BE2C (cell line): Measurements from ENCODE around the gene DNAH14.

Experiments used
- DNase-seq: peaks from one replicate; pipeline ENCODE4 v3.0.0-alpha.2; 2020
- H3K27me3 ChIP-seq: fragments of 250-450 bp; sonication (Bioruptor Pico); 2 replicates; pipeline ENCODE4 v1.5.1; 2020; ENCODE audit warnings: mild to moderate bottlenecking
- H3K36me3 ChIP-seq: fragments of 250-450 bp; sonication (Bioruptor Pico); 2 replicates; pipeline ENCODE4 v1.5.1; 2020; ENCODE audit warnings: mild to moderate bottlenecking
- H3K4me1 ChIP-seq: fragments of 250-450 bp; sonication (Bioruptor Pico); 2 replicates; pipeline ENCODE4 v1.5.1; 2020
- H3K4me3 ChIP-seq: 2 replicates; pipeline ENCODE4 v1.5.1; 2011; ENCODE audit warnings: low read depth, low read length
- H3K9me3 ChIP-seq: fragments of 250-450 bp; sonication (Bioruptor Pico); 2 replicates; pipeline ENCODE4 v1.5.1; 2020
- CTCF ChIP-seq: IDR thresholded peaks from 2 replicates; pipeline ENCODE4 v1.5.1; 2012; ENCODE audit warnings: mild to moderate bottlenecking, low read depth, low read length

Gene DNAH14

GRCh38 chr1:225242611-225243010 lies 313.1 kb downstream of the DNAH14 start:
- H3K27me3 ChIP-seq = no peaks in the 10 kb centered on the region
- no peak overlapping the region for H3K4me3 ChIP-seq
- no peaks in the 10 kb centered on the region for H3K4me1 ChIP-seq
- TF ChIP-seq CTCF = no peak
- DNase-seq = no peak
- no peaks in the 10 kb centered on the region for H3K9me3 ChIP-seq
- no peaks in the 10 kb centered on the region for H3K36me3 ChIP-seq

GRCh38 chr1:225250432-225250831 lies 321.0 kb downstream of the DNAH14 start:
- DNase-seq = no peak
- Histone ChIP-seq H3K9me3 (no peaks in the 10 kb centered on the region), H3K27me3 (no peaks in the 10 kb centered on the region), H3K4me3 (no peak overlapping the region), H3K36me3 (no peaks in the 10 kb centered on the region), H3K4me1 (no peaks in the 10 kb centered on the region)
- TF ChIP-seq CTCF = no peak

- Histone ChIP-seq H3K4me3 (no peak overlapping the region), H3K9me3 (no peaks in the 10 kb centered on the region), H3K27me3 (no peaks in the 10 kb centered on the region), H3K4me1 (no peaks in the 10 kb centered on the region), H3K36me3 (no peaks in the 10 kb centered on the region)
- no peak for TF ChIP-seq CTCF
- no peak for DNase-seq
Measured at GRCh38 chr1:225253173-225253572, 323.7 kb downstream of the DNAH14 start.

- Histone ChIP-seq H3K9me3 (no peaks in the 10 kb centered on the region), H3K4me3 (no peak overlapping the region), H3K4me1 (no peaks in the 10 kb centered on the region), H3K36me3 (no peaks in the 10 kb centered on the region), H3K27me3 (no peaks in the 10 kb centered on the region)
- no peak for DNase-seq
- TF ChIP-seq CTCF = no peak
Measured at GRCh38 chr1:225253784-225254183, 324.3 kb downstream of the DNAH14 start.

GRCh38 chr1:225254676-225255075 lies 325.2 kb downstream of the DNAH14 start:
- Histone ChIP-seq H3K27me3 (no peaks in the 10 kb centered on the region), H3K4me3 (no peak overlapping the region), H3K4me1 (no peaks in the 10 kb centered on the region), H3K36me3 (no peaks in the 10 kb centered on the region), H3K9me3 (no peaks in the 10 kb centered on the region)
- DNase-seq = no peak
- no peak for TF ChIP-seq CTCF

GRCh38 chr1:225257081-225257480 lies 327.6 kb downstream of the DNAH14 start:
- Histone ChIP-seq H3K36me3 (no peaks in the 10 kb centered on the region), H3K4me1 (no peaks in the 10 kb centered on the region), H3K9me3 (no peaks in the 10 kb centered on the region), H3K4me3 (no peak overlapping the region), H3K27me3 (no peaks in the 10 kb centered on the region)
- no peak for TF ChIP-seq CTCF
- DNase-seq = no peak
